LNCaP clone FGC (cell line): ENCODE results near the gene KRT86.

Source experiments
- DNase-seq: peaks from one replicate; pipeline ENCODE4 v3.0.0-alpha.2; 2011; ENCODE audit warnings: low read depth
- H3K4me3 ChIP-seq: 2 replicates; pipeline ENCODE4 v1.5.1; 2011; ENCODE audit warnings: mild to moderate bottlenecking, low read depth, low read length, control low read depth
- CTCF ChIP-seq: IDR thresholded peaks from 2 replicates; pipeline ENCODE4 v1.5.1; 2012; ENCODE audit warnings: mild to moderate bottlenecking; ENCODE audit not compliant: control insufficient read depth, insufficient read depth; ENCODE audit errors: extremely low read depth

Gene KRT86

GRCh38 chr12:52291267-52291935 is 17.0 kb downstream of the KRT86 start, which contains the start of gene KRT81:
KRT81 (minus strand) TSS chr12:52291534; CDS start chr12:52291465, 69 bp downstream.
- no peak within 1 kb of the TSS for H3K4me3 ChIP-seq
- TF ChIP-seq CTCF, result no peak
- no peak for DNase-seq

- no peak for DNase-seq
- TF ChIP-seq CTCF, result no peak
- H3K4me3 ChIP-seq, result no peak overlapping the region
These were observed 19.5 kb downstream of the KRT86 start for GRCh38 chr12:52293926-52294325.

GRCh38 chr12:52294803-52295202 is 20.4 kb downstream of the KRT86 start:
- H3K4me3 ChIP-seq, result no peak overlapping the region
- no peak for TF ChIP-seq CTCF
- DNase-seq, result no peak

- no peak for TF ChIP-seq CTCF
- no peak for DNase-seq
- no peak overlapping the region for H3K4me3 ChIP-seq
These were observed 21.2 kb downstream of the KRT86 start for GRCh38 chr12:52295663-52296062.

GRCh38 chr12:52296572-52297215 is 22.2 kb downstream of the KRT86 start:
- DNase-seq, result no peak
- no peak overlapping the region for H3K4me3 ChIP-seq
- no peak for TF ChIP-seq CTCF

- H3K4me3 ChIP-seq, result no peak overlapping the region
- no peak for TF ChIP-seq CTCF
- DNase-seq, result peak; percentile 88
These were observed 24.3 kb downstream of the KRT86 start for GRCh38 chr12:52298677-52299190.
